ENCODE data around the gene DYDC2. TPM values are rescaled to one million over a fixed set of nuclear protein-coding genes. Genes with fewer than 3 reads are reported as not detected.
"Not testable (repeated sequence)": the region's sequence is repeated elsewhere in the genome, so short reads cannot be mapped to it uniquely, and the experiment has no call there.

Gene DYDC2
- total RNA-seq, 1 experiment from 2014 or later: 1.9 TPM

DNA sequence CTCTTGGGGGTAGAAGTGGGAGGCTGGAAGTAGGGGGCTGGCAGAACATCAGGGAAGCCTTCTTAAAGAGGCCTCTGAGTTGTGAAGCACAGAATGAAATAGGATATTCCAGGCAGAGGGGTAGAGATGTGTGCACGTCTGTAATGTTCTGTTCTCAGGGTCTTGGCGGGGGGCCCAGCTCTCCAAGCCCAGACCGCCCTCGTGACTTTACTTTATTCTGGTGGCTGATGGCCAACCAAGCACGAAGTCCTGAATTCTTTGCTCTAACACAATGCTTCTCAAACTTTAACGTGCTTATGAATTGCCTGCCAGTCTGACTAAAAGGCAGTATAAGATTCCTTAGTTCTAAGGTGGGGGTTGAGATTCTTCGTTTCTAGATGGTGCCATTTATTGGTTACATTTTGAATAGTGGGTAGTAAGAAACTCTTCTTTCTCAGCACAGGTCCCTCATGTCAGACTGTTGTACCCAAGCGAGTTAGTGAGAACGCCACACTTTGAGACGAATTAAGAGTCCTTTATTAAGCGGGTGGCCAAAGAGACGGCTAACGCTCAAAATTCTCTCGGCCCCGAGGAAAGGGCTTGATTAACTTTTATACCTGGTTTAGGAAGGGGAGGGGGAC lies 60.0 kb downstream of the DYDC2 start (continued):
- TF ChIP-seq, protein P1, sequence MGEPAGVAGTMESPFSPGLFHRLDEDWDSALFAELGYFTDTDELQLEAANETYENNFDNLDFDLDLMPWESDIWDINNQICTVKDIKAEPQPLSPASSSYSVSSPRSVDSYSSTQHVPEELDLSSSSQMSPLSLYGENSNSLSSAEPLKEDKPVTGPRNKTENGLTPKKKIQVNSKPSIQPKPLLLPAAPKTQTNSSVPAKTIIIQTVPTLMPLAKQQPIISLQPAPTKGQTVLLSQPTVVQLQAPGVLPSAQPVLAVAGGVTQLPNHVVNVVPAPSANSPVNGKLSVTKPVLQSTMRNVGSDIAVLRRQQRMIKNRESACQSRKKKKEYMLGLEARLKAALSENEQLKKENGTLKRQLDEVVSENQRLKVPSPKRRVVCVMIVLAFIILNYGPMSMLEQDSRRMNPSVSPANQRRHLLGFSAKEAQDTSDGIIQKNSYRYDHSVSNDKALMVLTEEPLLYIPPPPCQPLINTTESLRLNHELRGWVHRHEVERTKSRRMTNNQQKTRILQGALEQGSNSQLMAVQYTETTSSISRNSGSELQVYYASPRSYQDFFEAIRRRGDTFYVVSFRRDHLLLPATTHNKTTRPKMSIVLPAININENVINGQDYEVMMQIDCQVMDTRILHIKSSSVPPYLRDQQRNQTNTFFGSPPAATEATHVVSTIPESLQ (CRISPR knock-in tag; IDR thresholded peaks at IDR 0.05): no peak
- no peak for TF ChIP-seq USF1 (CRISPR knock-in tag; IDR thresholded peaks at IDR 0.05)
- TF ChIP-seq, protein P2, sequence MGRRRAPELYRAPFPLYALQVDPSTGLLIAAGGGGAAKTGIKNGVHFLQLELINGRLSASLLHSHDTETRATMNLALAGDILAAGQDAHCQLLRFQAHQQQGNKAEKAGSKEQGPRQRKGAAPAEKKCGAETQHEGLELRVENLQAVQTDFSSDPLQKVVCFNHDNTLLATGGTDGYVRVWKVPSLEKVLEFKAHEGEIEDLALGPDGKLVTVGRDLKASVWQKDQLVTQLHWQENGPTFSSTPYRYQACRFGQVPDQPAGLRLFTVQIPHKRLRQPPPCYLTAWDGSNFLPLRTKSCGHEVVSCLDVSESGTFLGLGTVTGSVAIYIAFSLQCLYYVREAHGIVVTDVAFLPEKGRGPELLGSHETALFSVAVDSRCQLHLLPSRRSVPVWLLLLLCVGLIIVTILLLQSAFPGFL (CRISPR knock-in tag; IDR thresholded peaks at IDR 0.05; ENCODE audit: borderline replicate concordance): no peak
- TF ChIP-seq ZNF263 (CRISPR knock-in tag; IDR thresholded peaks at IDR 0.05; ENCODE audit: low read depth): no peak

GRCh38 chr10:80417256-80417655 lies 60.7 kb downstream of the DYDC2 start:
- peak overlapping the region; percentile 57 for H3K4me3 Mint-ChIP-seq
- H3K36me3 Mint-ChIP-seq; ATAC-seq; DNase-seq (ENCODE audit: low spot score); POLR2A ChIA-PET; H3K9me3 Mint-ChIP-seq: not testable (repeated sequence)
- peaks cover 22% of the 10 kb centered on the region for H3K27me3 Mint-ChIP-seq (ENCODE audit: low read depth)
- H3K27ac Mint-ChIP-seq: peak overlapping the region; percentile 24; the same call in 1 of the 2 replicates
- H3K4me1 Mint-ChIP-seq: peaks cover 68% of the 10 kb centered on the region
- CTCF ChIA-PET: interaction anchor here (0.6 kb wide), 1 partner anchor 88 kb away, joined by 3 read pairs; no protein-coding TSS in a partner anchor

Other genes with a start within 250 kb of the DYDC2 start
- gene PLAC9, start 224.1 kb upstream of the DYDC2 start, total RNA-seq (2021): 4.6 to 7.3 TPM (median 6.6 TPM) in 3 replicates
- gene ANXA11, start 151.2 kb upstream of the DYDC2 start, total RNA-seq (2021): 67.5 to 83.3 TPM (median 80.1 TPM) in 3 replicates
- 2.3 to 5.0 TPM (median 4.3 TPM) in 3 replicates for gene MAT1A, start 67.1 kb upstream of the DYDC2 start, total RNA-seq (2021)
- 0.50 to 0.52 TPM in 2 of 3 replicates, not detected in the other for gene DYDC1, start within 50 bp of the DYDC2 start, total RNA-seq (2021)
- gene PRXL2A, start 51.8 kb downstream of the DYDC2 start, total RNA-seq (2021): 46.6 to 56.5 TPM (median 52.4 TPM) in 3 replicates
- 64.0 to 73.5 TPM (median 72.1 TPM) in 3 replicates for gene TSPAN14, start 97.5 kb downstream of the DYDC2 start, total RNA-seq (2021)
- 0.04 to 0.09 TPM in 2 of 3 replicates, not detected in the other for gene SH2D4B, start 181.1 kb downstream of the DYDC2 start, total RNA-seq (2021)